ENCODE results near the gene UNC45B.

- TF ChIP-seq, protein P1, sequence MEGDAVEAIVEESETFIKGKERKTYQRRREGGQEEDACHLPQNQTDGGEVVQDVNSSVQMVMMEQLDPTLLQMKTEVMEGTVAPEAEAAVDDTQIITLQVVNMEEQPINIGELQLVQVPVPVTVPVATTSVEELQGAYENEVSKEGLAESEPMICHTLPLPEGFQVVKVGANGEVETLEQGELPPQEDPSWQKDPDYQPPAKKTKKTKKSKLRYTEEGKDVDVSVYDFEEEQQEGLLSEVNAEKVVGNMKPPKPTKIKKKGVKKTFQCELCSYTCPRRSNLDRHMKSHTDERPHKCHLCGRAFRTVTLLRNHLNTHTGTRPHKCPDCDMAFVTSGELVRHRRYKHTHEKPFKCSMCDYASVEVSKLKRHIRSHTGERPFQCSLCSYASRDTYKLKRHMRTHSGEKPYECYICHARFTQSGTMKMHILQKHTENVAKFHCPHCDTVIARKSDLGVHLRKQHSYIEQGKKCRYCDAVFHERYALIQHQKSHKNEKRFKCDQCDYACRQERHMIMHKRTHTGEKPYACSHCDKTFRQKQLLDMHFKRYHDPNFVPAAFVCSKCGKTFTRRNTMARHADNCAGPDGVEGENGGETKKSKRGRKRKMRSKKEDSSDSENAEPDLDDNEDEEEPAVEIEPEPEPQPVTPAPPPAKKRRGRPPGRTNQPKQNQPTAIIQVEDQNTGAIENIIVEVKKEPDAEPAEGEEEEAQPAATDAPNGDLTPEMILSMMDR (IDR thresholded peaks at IDR 0.05) = no peak
- no peak for TF ChIP-seq POLR2A (IDR thresholded peaks at IDR 0.05)
Measured at GRCh38 chr17:35103271-35103670, 44.3 kb upstream of the UNC45B start.
